DND-41 (cell line): Measurements from ENCODE around the gene CAPN5.

Experiments
- ATAC-seq: fragments of 200-7000 bp; cut with Tn5 transposase; 3 replicates; pipeline ENCODE4 v1.9.1; 2021; ENCODE audit warnings: low read depth; ENCODE audit not compliant: insufficient read depth
- DNase-seq: peaks from one replicate; pipeline ENCODE4 v3.0.0-alpha.2; 2020
- H2AFZ ChIP-seq: 2 replicates; pipeline ENCODE4 v1.6.0; 2012; ENCODE audit warnings: low read depth, low read length
- H3K27ac ChIP-seq: 2 replicates; pipeline ENCODE4 v1.5.1; 2012; ENCODE audit warnings: low read length, inconsistent platforms
- H3K27me3 ChIP-seq: fragments of 200-600 bp; sonication (generic); 2 replicates; pipeline ENCODE4 v1.6.0; 2012; ENCODE audit warnings: low read length, mild to moderate bottlenecking, inconsistent platforms; ENCODE audit not compliant: insufficient read depth, poor library complexity
- H3K36me3 ChIP-seq: 2 replicates; pipeline ENCODE4 v1.5.1; 2012; ENCODE audit warnings: low read length, inconsistent platforms; ENCODE audit not compliant: insufficient read depth
- H3K4me1 ChIP-seq: 2 replicates; pipeline ENCODE4 v1.5.1; 2012; ENCODE audit warnings: mild to moderate bottlenecking, low read length; ENCODE audit not compliant: insufficient read depth
- H3K4me2 ChIP-seq: 2 replicates; pipeline ENCODE4 v1.6.0; 2012; ENCODE audit warnings: mild to moderate bottlenecking, moderate library complexity, low read length, inconsistent platforms; ENCODE audit not compliant: insufficient read depth
- H3K4me3 ChIP-seq, 2 experiments: fragments of 200-600 bp in 1 of 2; shearing (Covaris generic) in 1 of 2; 2 replicates each; pipeline ENCODE4 v1.5.1; 2012 to 2016; ENCODE audit warnings: inconsistent platforms in 2 of 2, low read length in 2 of 2, mild to moderate bottlenecking in 2 of 2, low read depth in 1 of 2, moderate library complexity in 1 of 2
- H3K79me2 ChIP-seq: 2 replicates; pipeline ENCODE4 v1.6.0; 2012; ENCODE audit warnings: low read length, inconsistent platforms; ENCODE audit not compliant: insufficient read depth
- H3K9ac ChIP-seq: 2 replicates; pipeline ENCODE4 v1.6.0; 2012; ENCODE audit warnings: low read depth, mild to moderate bottlenecking, inconsistent platforms, low read length, moderate library complexity
- H3K9me3 ChIP-seq: 2 replicates; pipeline ENCODE4 v1.5.1; 2012; ENCODE audit warnings: low read length, moderate library complexity, mild to moderate bottlenecking, inconsistent platforms; ENCODE audit not compliant: insufficient read depth, severe bottlenecking
- H4K20me1 ChIP-seq: 2 replicates; pipeline ENCODE4 v1.6.0; 2012; ENCODE audit warnings: low read length; ENCODE audit not compliant: insufficient read depth
- CTCF ChIP-seq: IDR thresholded peaks from 2 replicates; pipeline ENCODE4 v1.5.1; 2012; ENCODE audit warnings: borderline replicate concordance, low read length, moderate library complexity, mild to moderate bottlenecking; ENCODE audit not compliant: poor library complexity, severe bottlenecking; ENCODE audit errors: extremely low read depth
- EZH2 ChIP-seq: IDR thresholded peaks from 3 replicates; pipeline ENCODE4 v1.6.1; 2012; ENCODE audit warnings: borderline replicate concordance, low read depth, mild to moderate bottlenecking, moderate library complexity, low read length, inconsistent platforms; ENCODE audit not compliant: severe bottlenecking

CAPN5 gene

GRCh38 chr11:77085652-77086051 lies 18.9 kb downstream of the CAPN5 start:
- Histone ChIP-seq H3K9me3 (no peaks in the 10 kb centered on the region), H3K27ac (no peak overlapping the region), H3K4me2 (no peak overlapping the region), H3K9ac (no peak overlapping the region), H3K27me3 (no peaks in the 10 kb centered on the region), H2AFZ (no peak overlapping the region), H3K4me1 (peaks cover 17% of the 10 kb centered on the region), H3K79me2 (no peaks in the 10 kb centered on the region), H3K4me3 (no peak overlapping the region), H3K36me3 (no peaks in the 10 kb centered on the region), H4K20me1 (no peaks in the 10 kb centered on the region)
- ATAC-seq (no peak), DNase-seq (no peak)
- TF ChIP-seq CTCF (no peak), EZH2 (no peak)

GRCh38 chr11:77086521-77087472 lies 20.0 kb downstream of the CAPN5 start:
- no peaks in the 10 kb centered on the region for H3K79me2 ChIP-seq
- H3K4me2 ChIP-seq, result no peak overlapping the region
- H3K9me3 ChIP-seq, result no peaks in the 10 kb centered on the region
- H3K27me3 ChIP-seq, result no peaks in the 10 kb centered on the region
- H4K20me1 ChIP-seq, result no peaks in the 10 kb centered on the region
- ATAC-seq, result no peak
- no peak for DNase-seq
- H3K4me3 ChIP-seq, result no peak overlapping the region
- no peak overlapping the region for H3K27ac ChIP-seq
- no peaks in the 10 kb centered on the region for H3K36me3 ChIP-seq
- H3K4me1 ChIP-seq, result peaks cover 16% of the 10 kb centered on the region
- no peak overlapping the region for H2AFZ ChIP-seq
- TF ChIP-seq CTCF, result no peak
- no peak for TF ChIP-seq EZH2
- no peak overlapping the region for H3K9ac ChIP-seq

GRCh38 chr11:77087723-77088225 lies 21.0 kb downstream of the CAPN5 start:
- no peaks in the 10 kb centered on the region for H3K36me3 ChIP-seq
- no peak overlapping the region for H3K4me2 ChIP-seq
- DNase-seq (no peak), ATAC-seq (no peak)
- H3K79me2 ChIP-seq, result no peaks in the 10 kb centered on the region
- no peaks in the 10 kb centered on the region for H4K20me1 ChIP-seq
- H2AFZ ChIP-seq, result no peak overlapping the region
- H3K9me3 ChIP-seq, result no peaks in the 10 kb centered on the region
- no peak overlapping the region; the same call in 1 of the 2 replicates for H3K27ac ChIP-seq
- peaks cover 6% of the 10 kb centered on the region for H3K4me1 ChIP-seq
- TF ChIP-seq EZH2, result no peak
- TF ChIP-seq CTCF, result no peak
- no peak overlapping the region for H3K9ac ChIP-seq
- no peaks in the 10 kb centered on the region for H3K27me3 ChIP-seq
- H3K4me3 ChIP-seq, result no peak overlapping the region
